Measurements from ENCODE around the gene ACKR4.

Gene ACKR4

DNA sequence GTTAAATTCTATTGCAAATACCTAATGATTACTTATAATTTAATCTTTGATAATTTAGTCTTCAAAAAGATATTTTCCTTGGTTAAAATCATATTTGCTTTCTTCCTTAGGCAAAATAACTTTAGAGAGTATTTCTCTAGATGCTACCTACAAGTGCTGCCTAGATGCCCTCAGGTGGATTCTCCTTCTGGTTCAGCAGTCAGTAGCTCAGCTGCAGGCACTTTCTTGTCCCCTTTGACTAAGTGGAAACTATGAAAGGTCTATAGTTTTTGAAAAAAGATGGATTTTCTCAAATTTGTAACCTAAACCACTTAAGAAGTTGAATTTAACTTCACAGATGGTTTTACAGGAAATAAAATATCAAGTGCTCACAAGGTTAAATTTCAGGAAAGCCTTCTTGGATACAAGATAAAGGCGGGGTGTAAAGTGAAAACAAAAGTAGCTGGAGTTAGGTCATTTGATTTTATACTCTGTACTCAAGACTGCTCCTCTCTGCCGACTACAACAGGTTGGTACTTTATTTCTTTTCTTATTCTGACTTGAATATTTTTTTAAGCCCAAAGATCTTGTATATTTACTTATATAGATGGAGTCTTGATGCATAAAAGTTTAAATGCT is at the start of gene ACKR4:
Gene ACKR4 (plus strand): TSS at position 455 of the 618 bp plus-strand sequence. CDS start 3,128 bp downstream, outside the sequence.
- no peak within 1 kb of the TSS for H3K4me3 ChIP-seq (ENCODE audit: low read depth, low read length)
- TF ChIP-seq, protein P1, sequence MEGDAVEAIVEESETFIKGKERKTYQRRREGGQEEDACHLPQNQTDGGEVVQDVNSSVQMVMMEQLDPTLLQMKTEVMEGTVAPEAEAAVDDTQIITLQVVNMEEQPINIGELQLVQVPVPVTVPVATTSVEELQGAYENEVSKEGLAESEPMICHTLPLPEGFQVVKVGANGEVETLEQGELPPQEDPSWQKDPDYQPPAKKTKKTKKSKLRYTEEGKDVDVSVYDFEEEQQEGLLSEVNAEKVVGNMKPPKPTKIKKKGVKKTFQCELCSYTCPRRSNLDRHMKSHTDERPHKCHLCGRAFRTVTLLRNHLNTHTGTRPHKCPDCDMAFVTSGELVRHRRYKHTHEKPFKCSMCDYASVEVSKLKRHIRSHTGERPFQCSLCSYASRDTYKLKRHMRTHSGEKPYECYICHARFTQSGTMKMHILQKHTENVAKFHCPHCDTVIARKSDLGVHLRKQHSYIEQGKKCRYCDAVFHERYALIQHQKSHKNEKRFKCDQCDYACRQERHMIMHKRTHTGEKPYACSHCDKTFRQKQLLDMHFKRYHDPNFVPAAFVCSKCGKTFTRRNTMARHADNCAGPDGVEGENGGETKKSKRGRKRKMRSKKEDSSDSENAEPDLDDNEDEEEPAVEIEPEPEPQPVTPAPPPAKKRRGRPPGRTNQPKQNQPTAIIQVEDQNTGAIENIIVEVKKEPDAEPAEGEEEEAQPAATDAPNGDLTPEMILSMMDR (IDR thresholded peaks at IDR 0.05; ENCODE audit: low read depth, low read length), result no peak
- in situ Hi-C loops (cut with HindIII; ENCODE audit: low sequenced_read_pairs), result no loop called here
- no peak for DNase-seq (ENCODE audit: low read depth, low spot score)

DNA sequence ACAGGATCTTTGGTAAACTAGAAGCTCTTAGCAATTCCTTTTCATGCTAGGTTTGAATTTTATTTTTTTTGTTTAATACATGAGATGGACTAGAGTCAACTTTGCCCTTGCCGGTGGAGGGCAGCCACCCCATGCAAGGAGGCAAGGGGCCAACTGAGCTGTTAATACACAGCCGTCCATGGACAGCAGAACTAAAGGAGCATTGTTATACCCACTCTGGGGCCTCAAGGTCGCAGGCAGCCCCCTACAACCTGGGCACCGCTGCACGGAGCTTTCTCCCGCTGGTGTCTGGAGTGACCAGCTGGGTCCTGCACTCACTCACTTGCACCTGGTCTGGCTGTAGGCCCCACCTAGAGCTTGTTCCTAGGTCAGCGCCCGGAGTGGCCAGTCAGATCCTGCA is 47.9 kb upstream of the ACKR4 start:
- in situ Hi-C loops (cut with HindIII; ENCODE audit: low sequenced_read_pairs), result no loop called here
- TF ChIP-seq, protein P1 (IDR thresholded peaks at IDR 0.05; ENCODE audit: low read depth, low read length), result no peak
- H3K4me3 ChIP-seq (ENCODE audit: low read depth, low read length), result no peak overlapping the region
- no peak for DNase-seq (ENCODE audit: low read depth, low spot score)

DNA sequence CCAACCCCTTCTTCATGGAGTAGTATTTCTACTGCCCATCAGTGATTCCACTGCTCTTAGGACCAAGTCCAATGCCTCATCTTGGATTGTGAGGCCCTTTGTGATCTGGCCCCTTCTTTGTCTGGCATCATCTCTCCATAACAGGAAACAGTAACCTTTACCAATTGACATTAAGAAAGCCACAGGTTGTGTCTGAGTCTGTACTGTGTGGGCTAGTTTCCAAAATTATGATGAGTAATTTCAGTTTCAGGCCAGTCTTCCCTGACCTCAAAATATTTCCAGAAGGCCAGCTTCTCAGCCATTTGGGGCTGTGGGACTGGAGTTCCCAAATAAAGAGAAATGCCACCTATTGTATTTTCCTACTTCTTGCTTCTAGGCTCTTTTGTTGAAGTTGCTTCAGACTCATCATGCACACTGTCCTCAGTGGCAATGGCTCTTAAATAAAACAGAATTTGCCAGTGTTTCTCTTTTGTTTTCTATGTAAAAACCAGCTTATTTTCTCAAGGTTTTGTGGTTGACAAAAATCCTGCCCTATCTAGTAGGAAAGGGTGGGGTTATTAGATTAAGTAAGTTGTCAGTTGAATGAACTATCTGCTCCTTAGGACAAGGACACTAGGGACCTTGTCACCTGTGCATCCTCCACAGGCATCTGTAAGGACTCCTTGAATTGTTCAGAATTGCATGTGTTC is 47.0 kb upstream of the ACKR4 start:
- TF ChIP-seq, protein P1 (IDR thresholded peaks at IDR 0.05; ENCODE audit: low read depth, low read length), result no peak
- in situ Hi-C loops (cut with HindIII; ENCODE audit: low sequenced_read_pairs), result no loop called here
- no peak overlapping the region for H3K4me3 ChIP-seq (ENCODE audit: low read depth, low read length)
- peak; percentile 84 for DNase-seq (ENCODE audit: low read depth, low spot score)

DNA sequence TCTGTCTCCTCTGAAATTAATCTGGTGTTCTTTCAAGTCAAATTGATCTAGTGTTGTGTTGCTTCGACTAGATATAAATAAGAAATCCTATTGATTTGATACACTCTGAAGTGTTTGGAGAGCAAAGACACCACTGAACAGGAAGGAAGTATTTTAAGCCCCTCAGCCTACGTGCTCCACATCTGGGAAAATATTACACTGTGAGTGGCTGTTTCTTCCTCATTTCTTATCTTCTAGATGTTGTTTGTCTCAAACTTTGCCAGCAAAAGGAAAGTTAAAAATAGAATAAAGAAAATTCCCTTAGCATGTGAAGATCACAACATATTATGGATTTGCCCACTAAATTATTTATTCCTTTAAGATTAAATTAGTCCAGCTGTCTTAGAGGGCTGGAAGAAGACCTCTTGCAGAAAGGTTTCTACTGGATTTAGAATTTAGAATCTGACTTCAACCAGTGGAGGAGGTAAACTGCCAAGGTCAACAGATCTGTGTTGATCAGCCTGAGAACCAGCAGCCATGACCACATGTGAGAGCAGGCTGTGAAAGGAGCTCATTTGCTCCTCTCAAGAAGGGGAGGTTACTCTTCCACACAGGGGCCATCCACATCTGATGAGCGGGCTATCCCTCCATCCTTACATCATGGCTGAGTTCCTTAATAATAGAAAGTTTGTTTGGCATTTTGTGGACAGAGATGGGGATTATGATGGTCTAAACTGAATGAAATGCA is 46.3 kb upstream of the ACKR4 start:
- DNase-seq (ENCODE audit: low read depth, low spot score), result peak; percentile 45
- TF ChIP-seq, protein P1 (IDR thresholded peaks at IDR 0.05; ENCODE audit: low read depth, low read length), result no peak
- in situ Hi-C loops (cut with HindIII; ENCODE audit: low sequenced_read_pairs), result no loop called here
- no peak overlapping the region for H3K4me3 ChIP-seq (ENCODE audit: low read depth, low read length)

DNA sequence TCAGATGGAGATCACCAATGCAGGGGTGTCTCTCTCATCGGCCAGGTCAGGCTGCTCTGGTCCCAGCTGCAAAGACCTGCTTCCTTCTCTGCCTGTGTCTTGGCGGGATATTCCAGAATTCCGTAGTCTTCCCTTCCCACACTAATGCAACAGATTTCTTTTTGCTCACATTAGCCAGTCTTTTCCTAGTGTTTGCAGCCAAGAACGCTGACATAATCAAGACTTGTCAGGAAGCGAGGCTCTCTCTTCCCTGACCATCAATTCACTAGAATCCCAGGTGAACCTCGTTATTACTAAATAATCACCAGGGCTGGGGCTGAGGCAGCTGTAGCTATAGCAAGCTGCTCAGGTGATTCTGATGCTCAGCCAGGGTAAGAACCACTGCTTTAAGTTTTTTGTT is 43.2 kb upstream of the ACKR4 start:
- TF ChIP-seq, protein P1 (IDR thresholded peaks at IDR 0.05; ENCODE audit: low read depth, low read length), result no peak
- no peak overlapping the region for H3K4me3 ChIP-seq (ENCODE audit: low read depth, low read length)
- DNase-seq (ENCODE audit: low read depth, low spot score), result no peak
- in situ Hi-C loops (cut with HindIII; ENCODE audit: low sequenced_read_pairs), result no loop called here

DNA sequence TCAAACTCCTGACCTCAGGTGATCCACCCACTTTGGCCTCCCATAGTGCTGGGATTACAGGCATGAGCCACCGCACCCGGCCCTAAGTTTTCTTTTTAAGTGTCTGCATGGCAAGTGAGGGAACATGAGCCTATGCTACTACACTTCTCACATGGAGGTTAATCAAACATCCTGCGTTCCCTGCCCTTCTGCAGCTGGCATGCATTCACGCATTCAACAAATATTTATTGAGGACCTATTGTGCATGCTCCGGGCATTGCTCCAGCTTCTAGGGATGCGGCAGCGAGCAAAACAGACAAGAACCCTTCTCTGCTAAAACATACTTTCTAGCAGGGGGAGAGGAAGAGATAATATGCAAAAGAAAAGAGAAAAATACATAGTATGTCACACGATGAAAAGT is 42.6 kb upstream of the ACKR4 start:
- DNase-seq (ENCODE audit: low read depth, low spot score), result peak; percentile 77
- in situ Hi-C loops (cut with HindIII; ENCODE audit: low sequenced_read_pairs), result no loop called here
- TF ChIP-seq, protein P1 (IDR thresholded peaks at IDR 0.05; ENCODE audit: low read depth, low read length), result no peak
- no peak overlapping the region for H3K4me3 ChIP-seq (ENCODE audit: low read depth, low read length)

Measured in astrocyte of the spinal cord (primary cell).